ENCODE data around the gene HBG1.

HBG1 gene

DNA sequence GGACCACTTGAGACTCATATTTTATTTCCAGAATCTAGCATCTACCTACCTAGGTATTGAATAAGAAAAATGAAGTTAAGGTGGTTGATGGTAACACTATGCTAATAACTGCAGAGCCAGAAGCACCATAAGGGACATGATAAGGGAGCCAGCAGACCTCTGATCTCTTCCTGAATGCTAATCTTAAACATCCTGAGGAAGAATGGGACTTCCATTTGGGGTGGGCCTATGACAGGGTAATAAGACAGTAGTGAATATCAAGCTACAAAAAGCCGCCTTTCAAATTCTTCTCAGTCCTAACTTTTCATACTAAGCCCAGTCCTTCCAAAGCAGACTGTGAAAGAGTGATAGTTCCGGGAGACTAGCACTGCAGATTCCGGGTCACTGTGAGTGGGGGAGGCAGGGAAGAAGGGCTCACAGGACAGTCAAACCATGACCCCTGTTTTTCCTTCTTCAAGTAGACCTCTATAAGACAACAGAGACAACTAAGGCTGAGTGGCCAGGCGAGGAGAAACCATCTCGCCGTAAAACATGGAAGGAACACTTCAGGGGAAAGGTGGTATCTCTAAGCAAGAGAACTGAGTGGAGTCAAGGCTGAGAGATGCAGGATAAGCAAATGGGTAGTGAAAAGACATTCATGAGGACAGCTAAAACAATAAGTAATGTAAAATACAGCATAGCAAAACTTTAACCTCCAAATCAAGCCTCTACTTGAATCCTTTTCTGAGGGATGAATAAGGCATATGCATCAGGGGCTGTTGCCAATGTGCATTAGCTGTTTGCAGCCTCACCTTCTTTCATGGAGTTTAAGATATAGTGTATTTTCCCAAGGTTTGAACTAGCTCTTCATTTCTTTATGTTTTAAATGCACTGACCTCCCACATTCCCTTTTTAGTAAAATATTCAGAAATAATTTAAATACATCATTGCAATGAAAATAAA lies 24.8 kb downstream of the HBG1 start:
- no peak for DNase-seq

DNA sequence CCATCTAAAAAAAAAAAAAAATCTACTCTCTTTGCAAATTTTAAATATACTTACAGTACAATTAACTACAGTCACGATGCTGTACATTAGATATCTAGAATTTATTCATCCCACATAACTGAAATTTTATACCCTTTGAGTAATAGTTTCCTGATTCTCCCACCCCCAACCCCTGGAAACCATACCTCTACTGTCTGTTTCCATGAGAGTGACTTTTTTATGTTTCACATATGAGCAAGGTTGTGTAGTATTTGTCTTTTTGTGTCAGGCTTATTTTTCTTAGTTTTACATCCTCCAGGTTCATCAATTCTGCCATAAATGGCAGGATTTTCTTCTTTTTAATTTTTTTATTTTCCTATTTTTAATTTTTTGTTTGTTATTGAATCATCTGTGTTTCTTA lies 26.0 kb downstream of the HBG1 start:
- DNase-seq, result no peak

DNA sequence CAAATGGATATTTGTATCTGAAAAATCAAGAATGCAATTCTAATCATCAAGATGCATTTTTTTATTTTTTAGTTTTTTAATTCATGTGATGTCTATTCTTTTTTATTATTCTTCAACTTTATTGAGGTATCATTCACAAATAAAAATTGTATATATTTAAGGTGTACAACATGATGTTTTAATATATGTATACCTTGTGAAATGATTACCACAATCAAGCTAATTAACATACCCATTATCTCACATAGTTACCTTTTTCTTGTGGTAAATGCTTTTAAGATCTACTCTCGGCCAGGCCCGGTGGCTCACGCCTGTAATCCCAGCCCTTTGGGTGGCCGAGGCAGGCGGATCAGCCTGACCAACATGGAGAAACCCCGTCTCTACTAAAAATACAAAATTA lies 26.5 kb downstream of the HBG1 start:
- DNase-seq, result no peak

DNA sequence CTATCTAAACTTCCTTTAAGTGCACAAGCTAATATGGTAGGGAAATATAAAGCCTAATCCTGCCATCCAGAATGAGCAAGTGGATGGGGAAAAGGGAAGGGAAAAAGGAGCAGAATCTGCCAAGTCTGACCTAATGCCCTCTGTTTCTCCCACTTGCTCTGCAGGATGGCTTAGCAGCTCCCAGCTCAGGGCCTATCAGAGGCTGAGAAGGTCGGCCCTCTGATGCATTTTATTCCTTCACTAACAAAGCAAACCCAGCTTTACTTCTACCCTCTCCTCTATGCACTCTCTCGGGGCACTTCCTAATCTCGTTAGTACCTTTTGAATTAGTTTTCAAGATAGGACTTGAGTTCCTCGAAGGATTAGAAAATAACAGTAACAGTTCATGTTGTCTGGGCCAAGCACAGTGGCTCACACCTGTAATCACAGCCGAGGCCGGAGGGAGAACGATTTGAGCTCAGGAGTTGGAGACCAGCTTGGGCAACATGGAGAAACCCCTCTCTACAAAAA lies 39.2 kb downstream of the HBG1 start:
- no peak for DNase-seq

DNA sequence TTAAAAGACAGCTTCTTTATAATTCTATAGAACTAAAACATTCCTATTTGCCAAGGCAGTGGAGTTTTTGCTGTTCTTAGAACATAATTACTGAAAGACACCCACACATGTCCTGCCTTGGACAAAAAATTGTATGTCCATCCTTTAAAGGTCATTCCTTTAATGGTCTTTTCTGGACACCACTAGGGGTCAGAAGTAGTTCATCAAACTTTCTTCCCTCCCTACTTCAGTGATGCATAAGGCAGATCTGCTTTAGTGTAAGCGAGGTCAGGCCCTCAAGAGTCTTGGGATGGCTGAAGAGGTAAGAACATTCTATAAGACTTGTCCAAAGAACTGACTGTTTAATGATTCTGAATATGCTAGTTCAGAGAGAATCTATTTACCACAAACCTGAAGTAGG lies 44.9 kb downstream of the HBG1 start:
- DNase-seq, result no peak

DNA sequence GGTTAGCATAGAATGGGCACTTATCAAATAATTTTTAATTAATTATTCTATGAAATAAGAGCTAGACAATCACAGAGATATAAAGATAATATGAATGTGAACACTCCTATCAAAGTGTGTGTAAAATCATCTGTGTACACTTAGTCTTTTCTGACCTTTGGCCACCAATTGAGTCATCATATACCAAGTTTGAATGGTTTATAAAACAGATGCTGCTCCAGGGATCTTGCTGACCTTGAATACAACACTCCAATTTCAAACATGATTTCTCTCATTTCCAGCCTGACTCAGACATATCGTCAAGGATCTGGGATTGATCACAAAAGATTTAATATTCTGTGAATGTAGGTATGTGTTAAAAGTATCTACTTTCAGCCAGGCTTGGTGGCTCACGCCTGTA lies 46.3 kb downstream of the HBG1 start:
- DNase-seq, result no peak

DNA sequence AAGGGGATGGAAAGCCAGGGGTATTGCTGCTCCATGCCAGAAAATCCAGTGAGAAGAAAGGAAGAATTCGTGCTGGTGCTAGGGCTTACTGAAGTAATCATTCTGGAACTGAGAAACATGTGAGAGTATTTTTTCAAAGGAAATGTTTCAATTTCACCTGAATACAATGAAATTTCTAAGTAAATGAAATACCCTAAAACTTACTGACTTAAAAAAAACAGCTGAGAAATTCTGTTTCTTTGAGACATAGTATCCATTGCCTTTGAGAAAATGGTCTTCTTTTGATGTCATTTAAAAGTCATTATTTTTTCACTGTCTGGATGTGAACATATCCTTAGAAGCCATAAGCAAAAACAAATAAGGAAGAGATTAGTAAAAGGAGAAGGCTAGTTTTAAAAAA lies 49.1 kb downstream of the HBG1 start, which contains the start of gene OR51V1:
Gene OR51V1 (minus strand): TSS at position 101 of the 400 bp plus-strand sequence. CDS start 0 bp downstream, at position 101.
- DNase-seq, result no peak

DNA sequence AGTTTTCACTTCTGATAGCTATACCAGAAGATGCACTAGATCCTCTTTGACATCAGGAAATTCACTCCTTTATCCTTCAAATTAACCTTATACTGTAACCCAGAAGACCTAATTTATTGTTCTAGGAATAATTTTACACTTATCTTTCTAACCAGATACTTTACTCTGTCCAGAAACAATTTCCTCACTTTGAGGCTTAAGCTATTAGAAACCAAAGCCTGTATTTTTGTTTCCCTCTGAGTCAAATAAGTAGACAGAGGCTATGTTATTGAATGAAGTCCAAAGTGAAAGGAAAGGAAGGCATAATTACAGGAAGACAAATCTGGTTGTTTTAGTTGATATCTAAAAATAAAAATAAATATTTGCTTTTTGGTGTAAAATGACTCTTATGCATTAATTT lies 51.4 kb downstream of the HBG1 start:
- no peak for DNase-seq

Measured in stimulated activated CD4-positive, alpha-beta T cell treated with anti-CD3 and anti-CD28 coated beads, Interleukin-1b, Interleukin-23, amount 100 ng/mL, for 48 hours (primary cell).